OCI-LY3 (cell line): Measurements from ENCODE around the gene COL5A3.

ENCODE experiments used
- CTCF ChIP-seq: fragments of 200-600, 300-600 bp; sonication (generic); IDR thresholded peaks from 2 replicates; pipeline ENCODE4 v1.5.1; 2014; ENCODE audit warnings: antibody characterized with exemption, low read length, low read depth
- EZH2phosphoT487 ChIP-seq: fragments of 200-600 bp; shearing (Covaris generic); IDR thresholded peaks from 2 replicates; pipeline ENCODE4 v1.6.1; 2018; ENCODE audit warnings: antibody characterized with exemption, mixed run types, low read depth

GRCh38 chr19:10021446-10021845, 11.1 kb upstream of the COL5A3 start:
- TF ChIP-seq CTCF (no peak), EZH2phosphoT487 (no peak)
